Ishikawa (cell line): ENCODE data around the gene STX18.

Source experiments
- CEBPB ChIP-seq: IDR thresholded peaks from 2 replicates; pipeline ENCODE4 v1.6.1; 2012
- EP300 ChIP-seq: IDR thresholded peaks from 2 replicates; pipeline ENCODE4 v1.6.1; 2012; ENCODE audit warnings: borderline replicate concordance
- TAF1 ChIP-seq: IDR thresholded peaks from 2 replicates; pipeline ENCODE4 v1.6.1; 2012; ENCODE audit warnings: low read depth, mild to moderate bottlenecking
- ZBTB7A ChIP-seq: IDR thresholded peaks from 2 replicates; pipeline ENCODE4 v1.6.1; 2012; ENCODE audit warnings: low read depth
- TF ChIP-seq, protein P1 (sequence below): IDR thresholded peaks from 2 replicates; pipeline ENCODE4 v1.6.1; 2012; ENCODE audit warnings: low read depth, mild to moderate bottlenecking

DNA sequence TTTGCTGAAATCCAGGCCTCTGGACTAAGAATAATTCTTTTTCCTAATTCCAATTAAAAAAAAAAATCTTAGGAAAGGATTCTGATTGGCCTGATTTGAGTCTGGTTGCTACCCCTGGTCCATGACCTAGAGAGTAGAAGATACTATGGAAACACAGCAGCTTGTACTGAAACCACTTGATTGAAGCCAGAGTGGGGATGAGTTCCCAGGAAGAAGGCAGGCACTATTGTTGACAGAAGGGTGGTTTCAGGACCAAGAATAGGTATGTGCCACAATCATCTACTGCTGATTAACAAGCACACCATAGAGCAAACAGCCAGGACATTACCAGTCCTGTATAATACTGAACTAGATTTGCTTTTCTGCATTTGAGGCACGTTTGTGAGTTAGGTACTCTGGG, 29.6 kb downstream of the STX18 start:
- TF ChIP-seq CEBPB (no peak), TAF1 (no peak), ZBTB7A (no peak), EP300 (no peak)
- TF ChIP-seq, protein P1, sequence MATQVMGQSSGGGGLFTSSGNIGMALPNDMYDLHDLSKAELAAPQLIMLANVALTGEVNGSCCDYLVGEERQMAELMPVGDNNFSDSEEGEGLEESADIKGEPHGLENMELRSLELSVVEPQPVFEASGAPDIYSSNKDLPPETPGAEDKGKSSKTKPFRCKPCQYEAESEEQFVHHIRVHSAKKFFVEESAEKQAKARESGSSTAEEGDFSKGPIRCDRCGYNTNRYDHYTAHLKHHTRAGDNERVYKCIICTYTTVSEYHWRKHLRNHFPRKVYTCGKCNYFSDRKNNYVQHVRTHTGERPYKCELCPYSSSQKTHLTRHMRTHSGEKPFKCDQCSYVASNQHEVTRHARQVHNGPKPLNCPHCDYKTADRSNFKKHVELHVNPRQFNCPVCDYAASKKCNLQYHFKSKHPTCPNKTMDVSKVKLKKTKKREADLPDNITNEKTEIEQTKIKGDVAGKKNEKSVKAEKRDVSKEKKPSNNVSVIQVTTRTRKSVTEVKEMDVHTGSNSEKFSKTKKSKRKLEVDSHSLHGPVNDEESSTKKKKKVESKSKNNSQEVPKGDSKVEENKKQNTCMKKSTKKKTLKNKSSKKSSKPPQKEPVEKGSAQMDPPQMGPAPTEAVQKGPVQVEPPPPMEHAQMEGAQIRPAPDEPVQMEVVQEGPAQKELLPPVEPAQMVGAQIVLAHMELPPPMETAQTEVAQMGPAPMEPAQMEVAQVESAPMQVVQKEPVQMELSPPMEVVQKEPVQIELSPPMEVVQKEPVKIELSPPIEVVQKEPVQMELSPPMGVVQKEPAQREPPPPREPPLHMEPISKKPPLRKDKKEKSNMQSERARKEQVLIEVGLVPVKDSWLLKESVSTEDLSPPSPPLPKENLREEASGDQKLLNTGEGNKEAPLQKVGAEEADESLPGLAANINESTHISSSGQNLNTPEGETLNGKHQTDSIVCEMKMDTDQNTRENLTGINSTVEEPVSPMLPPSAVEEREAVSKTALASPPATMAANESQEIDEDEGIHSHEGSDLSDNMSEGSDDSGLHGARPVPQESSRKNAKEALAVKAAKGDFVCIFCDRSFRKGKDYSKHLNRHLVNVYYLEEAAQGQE: no peak
